ENCODE results near the gene SATB2. TPM values are rescaled to one million over a fixed set of nuclear protein-coding genes. Genes with fewer than 3 reads are reported as not detected.
A peak's percentile ranks its signal among the peaks of the same experiment; 100 is the strongest.

Gene SATB2
- total RNA-seq, 1 donor: 12.7 TPM

GRCh38 chr2:199307461-199307860, 150.3 kb downstream of the SATB2 start:
- TF ChIP-seq, protein P1, sequence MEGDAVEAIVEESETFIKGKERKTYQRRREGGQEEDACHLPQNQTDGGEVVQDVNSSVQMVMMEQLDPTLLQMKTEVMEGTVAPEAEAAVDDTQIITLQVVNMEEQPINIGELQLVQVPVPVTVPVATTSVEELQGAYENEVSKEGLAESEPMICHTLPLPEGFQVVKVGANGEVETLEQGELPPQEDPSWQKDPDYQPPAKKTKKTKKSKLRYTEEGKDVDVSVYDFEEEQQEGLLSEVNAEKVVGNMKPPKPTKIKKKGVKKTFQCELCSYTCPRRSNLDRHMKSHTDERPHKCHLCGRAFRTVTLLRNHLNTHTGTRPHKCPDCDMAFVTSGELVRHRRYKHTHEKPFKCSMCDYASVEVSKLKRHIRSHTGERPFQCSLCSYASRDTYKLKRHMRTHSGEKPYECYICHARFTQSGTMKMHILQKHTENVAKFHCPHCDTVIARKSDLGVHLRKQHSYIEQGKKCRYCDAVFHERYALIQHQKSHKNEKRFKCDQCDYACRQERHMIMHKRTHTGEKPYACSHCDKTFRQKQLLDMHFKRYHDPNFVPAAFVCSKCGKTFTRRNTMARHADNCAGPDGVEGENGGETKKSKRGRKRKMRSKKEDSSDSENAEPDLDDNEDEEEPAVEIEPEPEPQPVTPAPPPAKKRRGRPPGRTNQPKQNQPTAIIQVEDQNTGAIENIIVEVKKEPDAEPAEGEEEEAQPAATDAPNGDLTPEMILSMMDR (IDR thresholded peaks at IDR 0.05; ENCODE audit: insufficient read depth, low read length): no peak
- peak; percentile 56 for DNase-seq (ENCODE audit: low read depth)
- H3K4me3 ChIP-seq (ENCODE audit: low read depth, low read length): no peak overlapping the region

DNA sequence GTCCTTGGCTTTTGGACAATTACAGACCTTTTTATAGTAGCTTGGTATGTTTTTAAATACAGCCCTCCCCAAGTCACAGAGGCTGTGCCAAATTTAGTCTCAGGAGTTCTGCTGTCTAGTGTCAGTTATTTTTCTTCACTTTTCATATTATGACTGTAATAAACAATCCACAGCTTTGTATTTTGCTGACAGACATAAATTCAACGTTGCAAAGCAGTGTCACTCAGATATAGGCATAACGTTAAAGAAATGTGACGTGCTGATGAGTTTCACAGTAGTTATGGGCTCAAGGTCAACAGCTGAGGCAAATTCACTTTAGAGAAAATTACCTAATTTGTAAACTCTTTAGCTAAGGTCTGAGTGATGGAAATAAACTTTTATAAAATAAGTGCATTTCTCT, 151.6 kb downstream of the SATB2 start:
- TF ChIP-seq, protein P1 (IDR thresholded peaks at IDR 0.05; ENCODE audit: insufficient read depth, low read length): no peak
- H3K4me3 ChIP-seq (ENCODE audit: low read depth, low read length): no peak overlapping the region
- DNase-seq (ENCODE audit: low read depth): no peak

DNA sequence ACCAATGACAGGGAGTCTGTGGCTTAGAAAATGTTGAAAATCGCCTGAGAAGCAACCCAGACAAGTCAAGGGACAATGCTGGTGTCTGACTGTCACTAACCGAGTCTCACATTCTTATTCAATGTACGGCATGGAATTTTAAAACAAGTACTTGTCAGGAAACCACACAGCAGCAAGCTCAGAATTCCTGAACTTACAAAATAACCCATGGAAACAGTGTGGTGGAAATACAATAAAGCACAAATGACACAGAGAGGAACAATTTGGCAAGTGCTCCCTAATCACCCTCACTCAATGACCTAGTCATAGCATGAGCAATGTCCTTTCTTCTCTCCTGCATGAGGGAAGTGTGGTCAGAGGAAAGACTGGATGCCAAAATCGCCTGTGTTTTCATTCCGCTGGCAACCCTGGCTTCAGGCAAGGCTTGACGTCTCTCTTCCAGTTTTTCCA, 154.0 kb downstream of the SATB2 start:
- DNase-seq (ENCODE audit: low read depth): peak; percentile 98
- TF ChIP-seq, protein P1 (IDR thresholded peaks at IDR 0.05; ENCODE audit: insufficient read depth, low read length): no peak
- peak overlapping the region; percentile 3 for H3K4me3 ChIP-seq (ENCODE audit: low read depth, low read length)

DNA sequence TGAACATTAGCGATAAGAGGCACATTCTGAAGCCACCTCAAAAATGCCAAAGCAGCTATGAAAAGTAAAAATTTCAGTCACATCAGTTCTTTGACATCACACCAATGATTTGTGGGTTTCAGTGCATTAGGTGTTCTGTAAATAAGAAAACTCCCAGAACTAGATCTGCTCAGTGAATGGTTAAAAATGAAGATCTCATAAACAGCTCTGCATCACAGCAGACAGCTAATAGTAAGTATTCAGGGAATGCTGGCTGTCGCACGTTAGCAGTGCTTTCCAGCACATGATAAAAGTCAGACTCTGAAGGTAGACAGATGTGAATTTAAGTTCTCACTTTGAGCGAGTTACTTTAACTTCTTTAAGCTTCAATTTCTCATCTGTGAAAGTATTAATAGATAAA, 154.9 kb downstream of the SATB2 start:
- peak; percentile 61 for DNase-seq (ENCODE audit: low read depth)
- TF ChIP-seq, protein P1 (IDR thresholded peaks at IDR 0.05; ENCODE audit: insufficient read depth, low read length): no peak
- no peak overlapping the region for H3K4me3 ChIP-seq (ENCODE audit: low read depth, low read length)

GRCh38 chr2:199288424-199288823, 169.3 kb downstream of the SATB2 start:
- TF ChIP-seq, protein P1 (IDR thresholded peaks at IDR 0.05; ENCODE audit: insufficient read depth, low read length): no peak
- no peak overlapping the region for H3K4me3 ChIP-seq (ENCODE audit: low read depth, low read length)
- DNase-seq (ENCODE audit: low read depth): no peak

DNA sequence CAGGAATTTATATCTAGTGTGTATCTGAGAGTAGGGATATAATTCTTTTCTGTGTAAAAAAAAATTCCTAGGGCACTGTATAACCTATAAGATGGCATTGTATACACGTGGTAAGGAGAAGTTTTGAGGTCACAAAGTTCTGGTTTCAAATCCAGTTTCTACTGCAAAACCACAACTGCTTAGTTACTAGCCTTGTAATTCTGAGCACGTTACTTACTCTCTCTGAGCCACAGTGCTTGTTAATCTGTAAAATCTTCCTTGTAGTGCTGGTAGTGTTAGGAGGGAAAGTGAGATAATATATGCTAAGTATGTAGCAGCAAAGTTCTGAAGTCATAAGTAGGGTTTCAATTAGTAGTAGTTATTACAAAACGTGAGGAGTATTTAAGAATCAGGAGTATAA, 175.4 kb downstream of the SATB2 start:
- TF ChIP-seq, protein P1 (IDR thresholded peaks at IDR 0.05; ENCODE audit: insufficient read depth, low read length): no peak
- H3K4me3 ChIP-seq (ENCODE audit: low read depth, low read length): no peak overlapping the region
- no peak for DNase-seq (ENCODE audit: low read depth)

DNA sequence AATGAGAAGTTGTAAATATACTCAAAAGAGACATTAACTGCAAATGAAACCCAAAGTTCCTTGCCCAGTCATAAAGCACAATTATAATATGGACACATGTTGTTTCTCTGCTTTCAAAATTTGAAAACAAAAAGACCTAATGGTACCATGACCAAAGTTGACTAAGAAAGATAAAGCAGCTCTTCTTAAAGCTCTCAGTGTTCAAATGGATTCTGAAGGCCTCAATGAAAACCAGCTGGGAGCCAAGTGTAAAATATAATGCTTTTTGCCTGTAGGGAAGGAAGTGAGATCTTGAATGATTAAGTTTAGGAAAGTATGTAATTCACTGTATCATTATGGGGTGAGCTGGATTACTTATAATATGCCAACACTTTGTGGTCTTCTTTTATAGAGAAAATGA, 178.6 kb downstream of the SATB2 start:
- H3K4me3 ChIP-seq (ENCODE audit: low read depth, low read length): no peak overlapping the region
- DNase-seq (ENCODE audit: low read depth): no peak
- TF ChIP-seq, protein P1 (IDR thresholded peaks at IDR 0.05; ENCODE audit: insufficient read depth, low read length): no peak

Measured in fibroblast of the aortic adventitia (primary cell).